OCI-LY1 (cell line): Measurements from ENCODE around the gene IRX4.

Source experiments
- EZH2 ChIP-seq: fragments of 200-600 bp; sonication (generic), shearing (Covaris generic); IDR thresholded peaks from 2 replicates; pipeline ENCODE4 v1.8.0; 2017; ENCODE audit warnings: borderline replicate concordance, mixed run types, mild to moderate bottlenecking, antibody characterized with exemption, low read length, moderate library complexity, mixed read lengths
- TF ChIP-seq, protein P1 (sequence below): fragments of 200-600 bp; sonication (generic), shearing (Covaris generic); IDR thresholded peaks from 2 replicates; pipeline ENCODE4 v1.5.1; 2017; ENCODE audit warnings: mild to moderate bottlenecking, antibody characterized with exemption, low read length, moderate library complexity, mixed read lengths

GRCh38 chr5:1864896-1865440, 17.8 kb downstream of the IRX4 start:
- TF ChIP-seq, protein P1, sequence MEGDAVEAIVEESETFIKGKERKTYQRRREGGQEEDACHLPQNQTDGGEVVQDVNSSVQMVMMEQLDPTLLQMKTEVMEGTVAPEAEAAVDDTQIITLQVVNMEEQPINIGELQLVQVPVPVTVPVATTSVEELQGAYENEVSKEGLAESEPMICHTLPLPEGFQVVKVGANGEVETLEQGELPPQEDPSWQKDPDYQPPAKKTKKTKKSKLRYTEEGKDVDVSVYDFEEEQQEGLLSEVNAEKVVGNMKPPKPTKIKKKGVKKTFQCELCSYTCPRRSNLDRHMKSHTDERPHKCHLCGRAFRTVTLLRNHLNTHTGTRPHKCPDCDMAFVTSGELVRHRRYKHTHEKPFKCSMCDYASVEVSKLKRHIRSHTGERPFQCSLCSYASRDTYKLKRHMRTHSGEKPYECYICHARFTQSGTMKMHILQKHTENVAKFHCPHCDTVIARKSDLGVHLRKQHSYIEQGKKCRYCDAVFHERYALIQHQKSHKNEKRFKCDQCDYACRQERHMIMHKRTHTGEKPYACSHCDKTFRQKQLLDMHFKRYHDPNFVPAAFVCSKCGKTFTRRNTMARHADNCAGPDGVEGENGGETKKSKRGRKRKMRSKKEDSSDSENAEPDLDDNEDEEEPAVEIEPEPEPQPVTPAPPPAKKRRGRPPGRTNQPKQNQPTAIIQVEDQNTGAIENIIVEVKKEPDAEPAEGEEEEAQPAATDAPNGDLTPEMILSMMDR = no peak
- no peak for TF ChIP-seq EZH2
